Retinal pigment epithelial cell (primary cell): ENCODE data around the gene PROX1.

Source experiments
- DNase-seq: peaks from one replicate; pipeline ENCODE4 v3.0.0-alpha.2; 2010; ENCODE audit warnings: low read depth
- H3K4me3 ChIP-seq: 2 replicates; pipeline ENCODE4 v1.5.1; 2011; ENCODE audit warnings: mild to moderate bottlenecking, low read length, control low read depth, moderate library complexity
- TF ChIP-seq, protein P1 (sequence below): conservative IDR thresholded peaks from 2 replicates; pipeline ENCODE4 v1.5.1; 2011; ENCODE audit warnings: low read depth, low read length, control low read depth, inconsistent platforms

Gene PROX1

DNA sequence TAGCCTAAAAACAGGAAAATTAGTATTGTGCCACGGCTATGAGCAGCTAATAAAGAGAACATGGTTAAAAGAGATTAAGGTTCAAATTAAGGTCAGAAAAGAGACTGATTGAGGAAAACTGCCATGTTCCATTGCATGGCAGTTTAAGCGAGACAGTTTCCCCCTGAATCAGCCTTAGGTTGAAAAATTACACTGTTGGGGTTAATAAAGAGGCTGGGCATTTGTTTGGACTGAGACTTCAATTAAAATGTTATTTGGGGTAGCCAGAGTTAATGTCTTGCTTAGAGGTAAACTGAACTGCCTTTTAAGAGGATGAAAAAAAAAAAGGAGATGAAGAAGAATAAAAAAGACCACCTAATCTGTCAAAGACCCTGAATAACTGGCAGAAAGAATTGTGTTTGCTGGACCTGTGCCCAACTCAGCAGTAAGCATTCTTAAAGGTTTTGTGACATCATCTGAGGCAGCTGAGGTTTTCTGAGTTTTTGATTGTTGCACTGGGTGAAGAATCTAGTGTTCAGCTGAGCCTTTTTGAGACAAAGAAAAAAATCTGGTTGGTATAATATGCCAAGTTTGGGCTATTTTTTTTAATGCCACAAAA lies 17.7 kb upstream of the PROX1 start:
- H3K4me3 ChIP-seq, result no peak overlapping the region
- TF ChIP-seq, protein P1, sequence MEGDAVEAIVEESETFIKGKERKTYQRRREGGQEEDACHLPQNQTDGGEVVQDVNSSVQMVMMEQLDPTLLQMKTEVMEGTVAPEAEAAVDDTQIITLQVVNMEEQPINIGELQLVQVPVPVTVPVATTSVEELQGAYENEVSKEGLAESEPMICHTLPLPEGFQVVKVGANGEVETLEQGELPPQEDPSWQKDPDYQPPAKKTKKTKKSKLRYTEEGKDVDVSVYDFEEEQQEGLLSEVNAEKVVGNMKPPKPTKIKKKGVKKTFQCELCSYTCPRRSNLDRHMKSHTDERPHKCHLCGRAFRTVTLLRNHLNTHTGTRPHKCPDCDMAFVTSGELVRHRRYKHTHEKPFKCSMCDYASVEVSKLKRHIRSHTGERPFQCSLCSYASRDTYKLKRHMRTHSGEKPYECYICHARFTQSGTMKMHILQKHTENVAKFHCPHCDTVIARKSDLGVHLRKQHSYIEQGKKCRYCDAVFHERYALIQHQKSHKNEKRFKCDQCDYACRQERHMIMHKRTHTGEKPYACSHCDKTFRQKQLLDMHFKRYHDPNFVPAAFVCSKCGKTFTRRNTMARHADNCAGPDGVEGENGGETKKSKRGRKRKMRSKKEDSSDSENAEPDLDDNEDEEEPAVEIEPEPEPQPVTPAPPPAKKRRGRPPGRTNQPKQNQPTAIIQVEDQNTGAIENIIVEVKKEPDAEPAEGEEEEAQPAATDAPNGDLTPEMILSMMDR, result no peak
- no peak for DNase-seq

GRCh38 chr1:213972141-213972540 lies 15.6 kb upstream of the PROX1 start:
- TF ChIP-seq, protein P1, result no peak
- no peak for DNase-seq
- no peak overlapping the region for H3K4me3 ChIP-seq

DNA sequence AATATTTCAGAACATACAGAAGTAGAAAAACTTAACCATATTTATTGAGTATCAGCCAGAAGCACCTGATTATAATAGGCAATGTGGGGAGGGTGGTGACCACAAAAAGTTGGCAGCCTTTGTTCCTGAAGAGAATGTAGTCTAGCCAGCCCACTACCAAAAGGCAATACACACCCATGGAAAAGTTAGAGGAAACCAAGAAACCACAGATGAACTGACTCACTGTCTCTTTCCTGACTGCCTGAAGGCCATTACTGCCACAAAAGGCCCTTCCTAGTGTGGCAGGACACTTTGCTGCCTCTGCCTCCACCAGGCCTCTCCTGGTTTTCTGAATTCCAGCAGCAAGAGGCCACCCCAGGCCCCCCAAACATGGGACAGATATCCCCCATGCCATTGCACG lies 14.6 kb upstream of the PROX1 start:
- no peak overlapping the region for H3K4me3 ChIP-seq
- DNase-seq, result no peak
- TF ChIP-seq, protein P1, result no peak

GRCh38 chr1:213976665-213977485 lies 10.9 kb upstream of the PROX1 start:
- TF ChIP-seq, protein P1, result no peak
- no peak for DNase-seq
- no peak overlapping the region for H3K4me3 ChIP-seq

DNA sequence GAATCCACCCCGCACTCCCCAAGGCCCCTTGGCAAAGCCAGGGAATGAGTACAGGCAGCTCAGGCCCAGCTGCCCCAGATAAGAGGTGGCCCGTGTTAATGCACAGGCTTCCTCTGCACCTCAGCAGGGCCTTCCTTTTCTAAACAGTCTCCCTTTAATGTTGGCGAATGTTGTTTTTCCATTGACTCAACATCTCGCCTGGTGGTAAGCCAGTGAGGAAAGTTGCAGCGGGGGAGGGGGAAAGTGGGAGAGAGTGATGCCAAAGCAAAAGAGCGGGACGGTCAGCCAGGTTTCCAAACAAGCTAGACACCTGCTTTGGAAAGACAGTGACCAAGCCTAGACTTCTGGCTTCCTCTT lies 10.3 kb upstream of the PROX1 start:
- H3K4me3 ChIP-seq, result no peak overlapping the region
- TF ChIP-seq, protein P1, result no peak
- no peak for DNase-seq

GRCh38 chr1:213977909-213978308 lies 9.9 kb upstream of the PROX1 start:
- TF ChIP-seq, protein P1, result no peak
- DNase-seq, result no peak
- H3K4me3 ChIP-seq, result no peak overlapping the region
